Ovary (tissue), 9 donors: ENCODE results near the gene PAGR1. TPM values are rescaled to one million over a fixed set of nuclear protein-coding genes. Genes with fewer than 3 reads are reported as not detected.

Source experiments
- DNase-seq, 5 donors: peaks; one replicate each; pipeline ENCODE4 v3.0.0-alpha.2; 2019 to 2020
- H3K27ac ChIP-seq, 2 donors: fragments of 200-600 bp; one replicate each; pipeline versions ENCODE4 v1.5.1 to v1.8.0; 2019 to 2022
- H3K27me3 ChIP-seq: fragments of 200-600 bp; one replicate; pipeline ENCODE4 v1.8.0; 2022
- H3K36me3 ChIP-seq: fragments of 200-600 bp; sonication (generic); one replicate; pipeline ENCODE4 v1.5.1; 2019
- H3K4me1 ChIP-seq: one replicate; pipeline ENCODE4 v1.8.1; 2013; ENCODE audit warnings: mild to moderate bottlenecking, moderate library complexity; ENCODE audit not compliant: insufficient read depth
- H3K4me3 ChIP-seq: fragments of 200-600 bp; sonication (generic); one replicate; pipeline ENCODE4 v1.5.1; 2017
- H3K9me3 ChIP-seq, 2 donors: fragments of 200-600 bp in 1 of 2; sonication (generic) in 1 of 2; one replicate each; pipeline versions ENCODE4 v1.5.1 to v1.8.1; 2013 to 2019; ENCODE audit warnings: mild to moderate bottlenecking in 1 of 2, moderate library complexity in 1 of 2
- EP300 ChIP-seq: sonication (generic); formaldehyde crosslinking; IDR thresholded peaks from one replicate; pipeline ENCODE4 v1.6.1; 2017; ENCODE audit warnings: antibody characterized with exemption
- POLR2A ChIP-seq: fragments of 450-650 bp; IDR thresholded peaks from one replicate; pipeline ENCODE4 v1.6.1; 2017; ENCODE audit warnings: antibody characterized with exemption, mild to moderate bottlenecking, moderate library complexity
- WGBS, 3 donors: extraction: QIAGEN DNeasy Blood & Tissue Kit in 1 of 3; methylation state at CpG; one replicate each; pipeline versions ENCODE4 v1.1.5 to v1.1.7; 2013 to 2017; 5-methylcytosine and 5-hydroxymethylcytosine counted together
- intact Hi-C, 4 donors: fragments of 100-400 bp; cut with DNase I; formaldehyde crosslinking; loops; one replicate each; pipeline versions ENCODE4 v1.11.0 to v1.15.1; 2022 to 2023
- polyA plus RNA-seq, 2 donors: library from polyadenylated mRNA; stranded (reverse); fragments of 200-250 nt in 1 of 2; fragments of 350-450 nt in 1 of 2; fragmentation: Illumina TruSeq in 1 of 2; extraction: RNeasy Lipid Tissue Mini Kit (QIAGEN cat#74804) in 1 of 2; gene quantifications; one replicate each; pipeline ENCODE4 v1.2.3, GENCODE V29; 2013 to 2014
- total RNA-seq, 7 donors: library from RNA; depleted of rRNA in 2 of 7; stranded (reverse); fragments of >200 nt in 2 of 7; fragmentation: NEBNext Ultra II Directional in 3 of 7; extraction: Animal tissue kit (Norgen Biotek cat#: 25700) in 3 of 7; gene quantifications; one replicate each; pipeline versions ENCODE4 v1.1.0 to v1.2.4, GENCODE V29; 2016 to 2023
- TF ChIP-seq, protein P1 (sequence below), 3 donors: fragments of 450-650 bp in 2 of 3; fragments of 200-600 bp in 1 of 3; IDR thresholded peaks; one replicate each; pipeline versions ENCODE4 v1.5.1 to v1.8.0; 2016 to 2022; ENCODE audit warnings: antibody characterized with exemption in 3 of 3, mild to moderate bottlenecking in 1 of 3
- donor health status: DM: no; HTN: no; CAD: no; lungs with moderate emphysema.
- donor health status: DM: no; HTN: no; CAD: no.
- donor health status: Bipolar disorder and iron deficiency.
- donor health status: DM: yes; HTN: yes; CAD: no.
- donor health status: DM: no; HTN: no; CAD: no.
- donor health status: DM: yes; HTN: yes; CAD: no.

The PAGR1 gene
- total and polyA plus RNA-seq, 9 donors: 13.9 to 83.6 (median 63.3) TPM

- peak overlapping the region; percentile 44 to 78 for H3K27ac ChIP-seq
- intact Hi-C loops: loop anchor here in 2 of 4 donors (2.0 to 10.0 kb wide), 3 partner anchors 25 to 65 kb away; partner anchors contain the start of gene C16orf54 (in 1 of the 2)
- H3K9me3 ChIP-seq: no peaks in the 10 kb centered on the region
- peaks cover 14% of the 10 kb centered on the region for H3K4me1 ChIP-seq
- no peaks in the 10 kb centered on the region for H3K27me3 ChIP-seq
- no peak for TF ChIP-seq POLR2A
- TF ChIP-seq, protein P1, sequence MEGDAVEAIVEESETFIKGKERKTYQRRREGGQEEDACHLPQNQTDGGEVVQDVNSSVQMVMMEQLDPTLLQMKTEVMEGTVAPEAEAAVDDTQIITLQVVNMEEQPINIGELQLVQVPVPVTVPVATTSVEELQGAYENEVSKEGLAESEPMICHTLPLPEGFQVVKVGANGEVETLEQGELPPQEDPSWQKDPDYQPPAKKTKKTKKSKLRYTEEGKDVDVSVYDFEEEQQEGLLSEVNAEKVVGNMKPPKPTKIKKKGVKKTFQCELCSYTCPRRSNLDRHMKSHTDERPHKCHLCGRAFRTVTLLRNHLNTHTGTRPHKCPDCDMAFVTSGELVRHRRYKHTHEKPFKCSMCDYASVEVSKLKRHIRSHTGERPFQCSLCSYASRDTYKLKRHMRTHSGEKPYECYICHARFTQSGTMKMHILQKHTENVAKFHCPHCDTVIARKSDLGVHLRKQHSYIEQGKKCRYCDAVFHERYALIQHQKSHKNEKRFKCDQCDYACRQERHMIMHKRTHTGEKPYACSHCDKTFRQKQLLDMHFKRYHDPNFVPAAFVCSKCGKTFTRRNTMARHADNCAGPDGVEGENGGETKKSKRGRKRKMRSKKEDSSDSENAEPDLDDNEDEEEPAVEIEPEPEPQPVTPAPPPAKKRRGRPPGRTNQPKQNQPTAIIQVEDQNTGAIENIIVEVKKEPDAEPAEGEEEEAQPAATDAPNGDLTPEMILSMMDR (IDR thresholded peaks at IDR 0.05): no peak
- no peak for TF ChIP-seq EP300
- peak in 3 of 5 donors; percentile 29 to 49 (median 40) for DNase-seq
- WGBS, 3 donors: 50 to 58% (median 57%) methylated on average over 20 of the region's 20 CpGs
- no peaks in the 10 kb centered on the region for H3K36me3 ChIP-seq
- H3K4me3 ChIP-seq: peak overlapping the region; percentile 37
Observed at GRCh38 chr16:29789775-29790182, 26.2 kb upstream of the PAGR1 start.

GRCh38 chr16:29790183-29790948 lies 25.6 kb upstream of the PAGR1 start, which contains the start of gene KIF22:
KIF22 (plus strand) TSS chr16:29790751; CDS start chr16:29790760, 9 bp downstream.
- intact Hi-C loops: loop anchor here in 2 of 4 donors (2.0 to 10.0 kb wide), 2 partner anchors 24 to 46 kb away; partner anchors contain the start of gene C16orf54 (in 1 of the 2)

DNA sequence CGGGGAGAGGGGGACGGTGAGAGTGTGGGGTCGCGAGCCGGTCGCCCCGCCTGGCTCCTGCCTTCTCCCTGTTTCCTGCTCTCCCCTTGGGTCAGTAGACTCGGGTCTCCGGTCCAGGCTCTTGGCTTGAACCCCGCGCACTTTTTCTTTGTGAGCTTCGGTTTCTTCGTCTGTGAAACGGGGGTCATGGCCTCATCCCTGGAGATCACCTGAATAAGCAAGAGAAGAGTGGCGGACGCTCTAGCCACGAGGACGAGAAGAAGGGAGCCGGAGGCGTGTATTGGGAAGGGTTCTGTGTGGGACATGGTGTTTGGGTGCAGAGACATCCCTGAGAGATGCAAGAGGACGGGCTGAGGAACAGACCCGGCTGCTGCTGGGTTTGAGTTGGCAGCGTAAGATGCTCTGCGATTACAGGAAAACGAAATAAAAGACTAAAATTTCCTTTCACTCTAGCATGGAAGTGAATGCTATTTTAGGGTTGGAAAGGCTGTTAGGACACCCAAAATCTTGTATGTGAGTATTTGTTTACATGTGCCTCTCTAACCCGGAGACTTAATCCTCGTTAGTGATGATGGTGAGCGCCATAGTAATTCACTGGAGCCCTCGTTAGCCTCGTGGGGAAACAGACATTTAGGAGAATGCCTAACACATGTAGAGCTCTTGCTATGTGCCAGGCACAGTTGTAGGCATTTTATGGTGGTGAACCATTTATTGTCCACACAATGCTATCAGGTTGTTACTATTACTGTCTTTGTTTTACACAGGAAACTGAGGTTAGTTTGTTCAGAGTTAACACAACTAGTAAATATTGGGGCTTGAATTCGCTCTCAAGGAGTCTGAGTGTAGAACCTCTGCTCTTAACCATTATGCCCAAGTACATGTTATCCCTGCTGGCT lies 24.8 kb upstream of the PAGR1 start:
- no peak for DNase-seq
- H3K4me1 ChIP-seq: peaks cover 11% of the 10 kb centered on the region
- peak overlapping the region; percentile 62 for H3K4me3 ChIP-seq
- 2% methylated on average over 31 of the region's 31 CpGs for WGBS, 3 donors
- H3K9me3 ChIP-seq: no peaks in the 10 kb centered on the region
- H3K27me3 ChIP-seq: no peaks in the 10 kb centered on the region
- H3K27ac ChIP-seq: no peak overlapping the region
- H3K36me3 ChIP-seq: no peaks in the 10 kb centered on the region
- intact Hi-C loops: loop anchor here in 2 of 4 donors (2.0 to 10.0 kb wide), 2 partner anchors 24 to 46 kb away; partner anchors contain the start of gene C16orf54 (in 1 of the 2)
- TF ChIP-seq POLR2A (no peak), EP300 (no peak)
- TF ChIP-seq, protein P1 (IDR thresholded peaks at IDR 0.05): no peak

More at GRCh38 chr16:29790183-29790948, 25.6 kb upstream of the PAGR1 start, which contains the start of gene KIF22:
- Histone ChIP-seq H3K4me3 (peak within 1 kb of the TSS; percentile 62), H3K27ac (peak within 1 kb of the TSS; percentile 44 to 78), H3K27me3 (no peaks in the 10 kb centered on the region), H3K9me3 (no peaks in the 10 kb centered on the region), H3K36me3 (no peaks in the 10 kb centered on the region), H3K4me1 (peaks cover 14% of the 10 kb centered on the region)
- TF ChIP-seq EP300 (no peak), POLR2A (peak; percentile 48)
- TF ChIP-seq, protein P1 (IDR thresholded peaks at IDR 0.05): peak; percentile 74 to 96 (median 90)
- DNase-seq: peak; percentile 99 to 100 (median 99)
- 0 to 1% (median 1%) methylated on average over 61 to 67 of the region's 67 CpGs for WGBS, 3 donors
